Colon (tissue), 2 donors: ENCODE measurements around the gene PCDHGB6.
"Not testable (repeated sequence)": the region's sequence is repeated elsewhere in the genome, so short reads cannot be mapped to it uniquely, and the experiment has no call there.

Source experiments
- FAIRE-seq: peaks from 2 replicates; lab custom pipeline; 2012; peaks lifted over from hg19 to GRCh38; lab: Jason Lieb, UNC
- donor health status: control.
- donor health status: control.

PCDHGB6 gene

GRCh38 chr5:141407790-141408505 lies at the start of gene PCDHGB6:
PCDHGB6 (plus strand) TSS chr5:141408021; CDS start chr5:141408203, 182 bp downstream.
- FAIRE-seq: not testable (repeated sequence)

DNA sequence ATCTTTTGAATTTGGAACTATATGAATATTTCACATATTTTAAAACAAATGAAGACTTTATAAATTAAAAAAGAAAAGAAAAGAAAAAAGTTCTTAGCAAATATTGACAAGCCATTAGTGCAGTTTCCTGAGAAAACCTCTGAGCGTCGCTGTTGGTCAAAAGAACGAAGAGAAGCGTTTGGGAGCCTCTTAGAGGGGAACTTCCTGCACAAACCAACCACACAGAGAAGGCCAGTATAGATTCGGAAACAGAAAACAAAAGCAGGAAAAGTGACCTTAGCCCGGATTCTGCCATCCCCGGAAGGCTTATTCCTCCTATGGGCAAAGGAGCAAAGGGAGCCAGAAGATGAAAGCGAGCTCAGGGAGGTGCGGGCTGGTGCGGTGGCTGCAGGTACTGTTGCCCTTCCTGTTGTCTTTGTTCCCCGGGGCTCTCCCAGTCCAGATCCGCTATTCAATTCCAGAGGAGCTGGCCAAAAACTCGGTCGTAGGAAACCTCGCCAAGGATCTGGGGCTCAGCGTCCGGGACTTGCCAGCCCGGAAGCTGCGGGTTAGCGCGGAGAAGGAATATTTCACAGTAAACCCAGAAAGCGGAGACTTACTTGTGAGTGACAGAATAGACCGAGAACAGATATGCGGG lies 47.9 kb upstream of the PCDHGB6 start, which contains the start of gene PCDHGB2:
Gene PCDHGB2, plus strand, starts transcription at position 205 of the 637 bp plus-strand sequence. Its CDS starts 142 bp downstream, at position 347.
- FAIRE-seq: no peak

DNA sequence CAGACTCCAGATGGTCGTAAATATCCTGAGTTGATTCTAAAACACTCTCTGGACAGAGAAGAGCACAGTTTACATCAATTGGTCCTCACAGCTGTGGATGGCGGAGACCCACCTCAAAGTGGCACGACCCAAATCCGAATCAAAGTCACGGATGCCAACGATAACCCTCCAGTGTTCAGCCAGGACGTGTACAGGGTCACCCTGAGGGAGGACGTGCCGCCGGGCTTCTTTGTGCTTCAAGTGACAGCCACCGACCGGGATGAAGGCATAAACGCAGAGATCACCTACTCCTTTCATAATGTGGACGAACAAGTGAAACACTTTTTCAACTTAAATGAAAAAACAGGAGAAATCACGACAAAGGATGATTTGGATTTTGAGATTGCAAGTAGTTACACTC lies 47.1 kb upstream of the PCDHGB6 start:
- FAIRE-seq: no peak

- no peak for FAIRE-seq
These were observed 45.1 kb upstream of the PCDHGB6 start for GRCh38 chr5:141362719-141363118.

- FAIRE-seq: no peak
These were observed 43.7 kb upstream of the PCDHGB6 start, which contains the start of gene PCDHGA5 for GRCh38 chr5:141363952-141364660. PCDHGA5 (plus strand) TSS chr5:141364162; CDS start chr5:141364331, 169 bp downstream.

DNA sequence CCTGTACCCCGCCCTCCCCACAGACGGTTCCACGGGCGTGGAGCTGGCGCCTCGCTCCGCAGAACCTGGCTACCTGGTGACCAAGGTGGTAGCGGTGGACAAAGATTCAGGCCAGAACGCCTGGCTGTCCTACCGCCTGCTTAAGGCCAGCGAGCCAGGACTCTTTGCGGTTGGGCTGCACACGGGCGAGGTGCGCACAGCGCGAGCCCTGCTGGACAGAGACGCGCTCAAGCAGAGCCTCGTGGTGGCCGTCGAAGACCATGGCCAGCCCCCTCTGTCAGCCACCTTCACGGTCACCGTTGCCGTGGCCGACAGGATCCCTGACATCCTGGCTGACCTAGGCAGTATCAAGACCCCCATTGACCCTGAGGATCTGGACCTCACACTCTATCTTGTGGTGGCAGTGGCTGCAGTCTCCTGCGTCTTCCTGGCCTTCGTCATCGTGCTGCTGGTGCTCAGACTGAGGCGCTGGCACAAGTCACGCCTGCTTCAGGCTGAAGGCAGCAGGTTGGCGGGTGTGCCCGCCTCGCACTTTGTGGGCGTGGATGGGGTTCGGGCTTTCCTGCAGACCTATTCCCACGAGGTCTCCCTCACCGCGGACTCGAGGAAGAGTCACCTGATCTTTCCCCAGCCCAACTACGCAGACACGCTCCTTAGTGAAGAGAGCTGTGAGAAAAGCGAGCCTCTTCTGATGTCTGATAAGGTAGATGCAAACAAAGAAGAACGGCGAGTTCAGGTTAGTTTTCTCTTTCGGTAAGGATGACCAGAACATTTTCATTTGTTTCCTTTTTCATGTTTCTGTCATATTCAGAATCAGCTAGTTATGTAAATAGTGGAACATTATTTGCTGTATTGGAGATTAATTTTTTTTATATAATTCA lies 41.6 kb upstream of the PCDHGB6 start:
- FAIRE-seq: no peak

DNA sequence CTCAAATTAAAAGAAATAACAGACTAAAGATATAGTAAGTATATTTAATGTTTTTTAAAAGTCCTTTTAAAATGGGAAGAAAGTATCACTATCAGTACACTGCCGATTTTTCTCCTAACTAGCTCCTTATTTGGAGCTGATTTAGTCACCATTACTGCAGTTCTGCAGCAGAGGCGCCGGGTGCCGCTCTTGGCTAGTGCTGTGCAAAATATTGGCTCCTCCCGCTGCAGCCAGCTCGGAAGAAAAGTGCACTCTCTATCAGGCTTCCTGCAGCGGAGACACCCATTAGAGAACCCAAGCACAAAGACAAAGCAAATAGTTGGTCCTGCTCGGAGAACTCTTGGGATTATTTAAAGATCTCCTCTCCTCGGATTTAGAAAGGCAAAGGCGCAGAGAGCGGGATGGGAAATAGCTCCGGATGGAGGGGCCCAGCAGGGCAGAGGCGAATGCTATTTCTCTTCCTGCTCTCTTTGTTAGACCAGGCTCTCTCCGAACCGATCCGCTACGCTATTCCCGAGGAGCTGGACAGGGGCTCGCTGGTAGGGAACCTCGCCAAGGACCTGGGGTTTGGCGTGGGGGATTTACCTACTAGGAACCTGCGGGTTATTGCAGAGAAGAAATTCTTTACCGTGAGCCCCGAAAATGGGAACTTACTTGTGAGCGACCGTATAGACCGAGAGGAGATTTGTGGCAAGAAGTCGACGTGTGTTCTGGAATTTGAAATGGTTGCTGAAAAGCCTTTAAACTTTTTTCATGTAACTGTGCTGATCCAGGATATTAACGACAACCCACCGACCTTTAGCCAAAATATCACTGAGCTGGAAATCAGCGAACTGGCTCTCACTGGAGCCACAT lies 37.6 kb upstream of the PCDHGB6 start, which contains the start of gene PCDHGB3:
Gene PCDHGB3, plus strand, starts transcription at position 249 of the 855 bp plus-strand sequence. Its CDS starts 153 bp downstream, at position 402.
- no peak for FAIRE-seq

GRCh38 chr5:141371572-141372475 lies 36.0 kb upstream of the PCDHGB6 start:
- no peak for FAIRE-seq

- no peak for FAIRE-seq
These were observed 34.0 kb upstream of the PCDHGB6 start, which contains the start of gene PCDHGA6 for GRCh38 chr5:141373673-141374317. PCDHGA6 (plus strand) TSS chr5:141373891; CDS start chr5:141374084, 193 bp downstream.

DNA sequence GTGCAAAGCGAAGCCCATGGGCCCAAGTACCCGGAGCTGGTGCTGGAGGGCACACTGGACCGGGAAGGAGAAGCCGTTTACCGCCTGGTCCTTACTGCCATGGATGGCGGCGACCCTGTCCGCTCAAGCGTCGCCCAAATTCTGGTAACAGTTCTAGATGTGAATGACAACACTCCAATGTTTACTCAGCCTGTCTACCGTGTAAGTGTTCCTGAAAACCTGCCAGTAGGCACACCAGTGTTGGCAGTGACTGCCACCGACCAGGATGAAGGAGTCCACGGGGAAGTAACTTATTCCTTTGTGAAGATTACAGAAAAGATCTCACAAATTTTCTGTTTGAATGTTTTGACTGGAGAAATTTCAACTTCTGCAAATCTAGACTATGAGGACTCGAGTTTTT lies 33.2 kb upstream of the PCDHGB6 start:
- FAIRE-seq: no peak

DNA sequence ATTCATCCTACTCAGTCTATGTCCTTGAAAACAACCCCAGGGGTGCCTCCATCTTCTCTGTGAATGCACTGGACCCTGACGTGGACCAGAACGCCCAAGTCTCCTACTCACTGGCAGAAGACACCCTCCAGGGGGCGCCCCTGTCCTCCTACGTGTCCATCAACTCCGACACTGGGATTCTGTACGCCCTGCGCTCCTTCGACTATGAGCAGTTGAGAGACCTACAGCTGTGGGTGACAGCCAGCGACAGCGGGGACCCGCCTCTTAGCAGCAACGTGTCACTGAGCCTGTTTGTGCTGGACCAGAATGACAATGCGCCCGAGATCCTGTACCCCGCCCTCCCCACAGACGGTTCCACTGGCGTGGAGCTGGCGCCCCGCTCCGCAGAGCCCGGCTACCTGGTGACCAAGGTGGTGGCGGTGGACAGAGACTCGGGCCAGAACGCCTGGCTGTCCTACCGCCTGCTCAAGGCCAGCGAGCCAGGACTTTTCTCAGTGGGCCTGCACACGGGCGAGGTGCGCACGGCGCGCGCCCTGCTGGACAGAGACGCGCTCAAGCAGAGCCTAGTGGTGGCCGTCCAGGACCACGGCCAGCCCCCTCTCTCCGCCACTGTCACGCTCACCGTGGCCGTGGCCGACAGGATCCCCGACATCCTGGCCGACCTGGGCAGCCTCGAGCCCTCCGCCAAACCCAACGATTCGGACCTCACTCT lies 32.2 kb upstream of the PCDHGB6 start:
- not testable (repeated sequence) for FAIRE-seq

DNA sequence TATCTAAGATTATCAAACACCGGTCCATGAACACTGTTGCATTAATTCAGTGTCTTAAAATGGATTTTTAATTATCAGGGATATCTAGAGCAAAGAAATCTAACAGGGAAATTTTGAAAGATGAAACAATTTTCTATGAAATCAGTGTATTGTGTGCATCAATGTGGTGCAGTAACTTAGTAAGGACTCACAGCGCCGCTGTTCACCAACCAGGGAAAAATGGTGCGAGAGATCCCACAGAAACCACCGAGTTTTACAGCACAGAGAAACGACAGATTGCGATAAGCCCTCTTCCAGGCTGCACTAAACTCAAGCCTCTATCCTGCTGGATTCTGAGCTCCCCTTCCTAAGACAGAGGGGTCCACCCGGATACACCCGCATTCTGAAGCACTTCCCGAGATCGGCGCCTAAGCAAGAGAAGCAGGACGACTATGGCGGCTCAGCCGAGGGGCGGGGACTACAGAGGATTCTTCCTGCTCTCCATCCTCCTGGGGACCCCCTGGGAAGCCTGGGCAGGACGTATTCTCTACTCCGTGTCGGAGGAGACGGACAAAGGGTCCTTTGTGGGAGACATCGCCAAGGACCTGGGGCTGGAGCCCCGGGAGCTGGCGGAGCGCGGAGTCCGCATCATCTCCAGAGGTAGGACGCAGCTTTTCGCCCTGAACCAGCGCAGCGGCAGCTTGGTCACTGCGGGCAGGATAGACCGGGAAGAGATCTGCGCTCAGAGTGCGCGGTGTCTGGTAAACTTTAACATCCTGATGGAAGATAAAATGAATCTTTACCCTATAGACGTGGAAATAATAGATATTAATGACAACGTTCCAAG lies 25.1 kb upstream of the PCDHGB6 start, which contains the start of gene PCDHGA7:
Gene PCDHGA7, plus strand, starts transcription at position 274 of the 826 bp plus-strand sequence. Its CDS starts 158 bp downstream, at position 432.
- FAIRE-seq: no peak

GRCh38 chr5:141383345-141383744 lies 24.5 kb upstream of the PCDHGB6 start:
- no peak for FAIRE-seq

DNA sequence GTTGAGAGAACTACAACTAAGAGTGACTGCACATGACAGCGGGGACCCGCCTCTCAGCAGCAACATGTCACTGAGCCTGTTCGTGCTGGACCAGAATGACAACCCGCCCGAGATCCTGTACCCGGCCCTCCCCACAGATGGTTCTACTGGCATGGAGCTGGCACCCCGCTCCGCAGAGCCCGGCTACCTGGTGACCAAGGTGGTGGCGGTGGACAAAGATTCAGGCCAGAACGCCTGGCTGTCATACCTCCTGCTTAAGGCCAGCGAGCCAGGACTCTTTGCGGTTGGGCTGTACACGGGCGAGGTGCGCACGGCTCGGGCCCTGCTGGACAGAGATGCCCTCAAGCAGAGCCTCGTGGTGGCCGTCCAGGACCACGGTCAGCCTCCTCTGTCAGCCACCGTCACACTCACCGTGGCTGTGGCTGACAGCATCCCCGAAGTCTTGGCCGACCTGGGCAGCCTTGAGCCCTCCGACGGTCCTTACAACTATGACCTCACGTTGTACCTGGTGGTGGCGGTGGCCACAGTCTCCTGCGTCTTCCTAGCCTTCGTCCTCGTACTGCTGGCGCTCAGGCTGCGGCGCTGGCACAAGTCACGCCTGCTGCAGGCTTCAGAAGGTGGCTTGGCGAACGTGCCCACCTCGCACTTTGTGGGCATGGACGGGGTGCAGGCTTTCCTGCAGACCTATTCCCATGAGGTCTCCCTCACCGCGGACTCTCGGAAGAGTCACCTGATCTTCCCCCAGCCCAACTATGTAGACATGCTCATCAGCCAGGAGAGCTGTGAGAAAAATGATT lies 23.2 kb upstream of the PCDHGB6 start:
- FAIRE-seq: no peak

DNA sequence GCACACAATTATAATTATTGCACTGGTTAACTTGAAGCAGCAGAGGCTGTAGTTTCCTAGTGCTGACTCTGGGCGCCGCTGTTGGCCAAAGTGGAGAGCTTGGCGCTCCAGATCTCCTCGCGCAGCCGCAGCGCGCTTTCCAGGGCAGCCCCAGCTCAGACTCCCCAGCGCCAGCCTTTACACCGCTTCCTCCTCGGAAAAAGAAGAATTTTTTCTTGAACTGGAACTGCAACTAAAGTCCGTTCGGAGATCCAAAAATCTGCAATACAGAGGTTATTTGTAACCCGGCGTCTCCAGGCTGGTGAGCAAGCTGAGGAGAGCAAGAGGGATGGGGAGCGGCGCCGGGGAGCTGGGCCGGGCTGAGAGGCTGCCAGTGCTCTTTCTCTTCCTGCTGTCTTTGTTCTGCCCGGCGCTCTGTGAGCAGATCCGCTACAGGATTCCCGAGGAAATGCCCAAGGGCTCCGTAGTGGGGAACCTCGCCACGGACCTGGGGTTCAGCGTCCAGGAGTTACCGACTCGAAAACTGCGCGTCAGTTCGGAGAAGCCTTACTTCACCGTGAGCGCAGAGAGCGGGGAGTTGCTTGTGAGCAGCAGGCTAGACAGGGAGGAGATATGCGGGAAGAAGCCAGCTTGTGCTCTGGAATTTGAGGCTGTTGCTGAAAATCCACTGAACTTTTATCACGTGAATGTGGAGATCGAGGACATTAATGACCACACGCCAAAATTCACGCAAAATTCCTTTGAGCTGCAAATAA lies 20.1 kb upstream of the PCDHGB6 start, which contains the start of gene PCDHGB4:
Gene PCDHGB4, plus strand, starts transcription at position 142 of the 755 bp plus-strand sequence. Its CDS starts 187 bp downstream, at position 329.
- FAIRE-seq: not testable (repeated sequence)
